AG04449 (cell line): Measurements from ENCODE around the gene STOM.

Source experiments
- CTCF ChIA-PET: fragments of 350-600 bp; formaldehyde crosslinking; extraction: SDS; loops from one replicate; lab custom pipeline; 2021; ENCODE audit warnings: antibody characterized with exemption; lab: Yijun Ruan, JAX
- POLR2A ChIA-PET: fragments of 400-600, 350-600 bp; formaldehyde crosslinking; extraction: SDS; loops from one replicate; lab custom pipeline; 2020; ENCODE audit warnings: antibody characterized with exemption, inconsistent platforms; lab: Yijun Ruan, JAX
- DNase-seq: peaks from one replicate; pipeline ENCODE4 v3.0.0-alpha.2; 2010; ENCODE audit warnings: low read depth, low spot score
- H3K4me3 ChIP-seq: 2 replicates; pipeline ENCODE4 v1.5.1; 2011; ENCODE audit warnings: low read depth, mild to moderate bottlenecking, control low read depth, low read length
- TF ChIP-seq, protein P1 (sequence below): IDR thresholded peaks from one replicate; pipeline ENCODE4 v1.5.1; 2011; ENCODE audit warnings: mild to moderate bottlenecking, moderate library complexity, low read length, control low read depth, inconsistent platforms; ENCODE audit not compliant: insufficient read depth; ENCODE audit errors: missing control alignments

STOM gene

DNA sequence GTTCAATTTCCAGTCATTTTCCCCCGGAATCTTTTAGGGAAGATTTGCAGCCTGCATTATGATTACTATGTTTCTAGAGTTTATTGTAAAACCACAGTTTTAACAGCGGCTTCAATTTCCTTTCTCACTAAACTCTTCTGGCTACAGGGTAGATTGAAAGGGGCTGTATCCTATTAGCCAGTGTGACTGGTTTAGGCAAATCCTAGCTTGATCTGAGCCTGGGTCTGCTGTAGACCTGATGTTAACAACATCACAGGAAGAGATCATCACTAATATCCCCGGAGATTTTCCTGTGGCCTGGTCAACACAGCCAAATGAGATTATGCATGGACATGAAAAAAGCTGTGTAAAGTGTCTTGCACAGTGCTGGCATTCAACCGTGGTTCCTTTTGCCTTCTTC, 33.4 kb downstream of the STOM start:
- TF ChIP-seq, protein P1, sequence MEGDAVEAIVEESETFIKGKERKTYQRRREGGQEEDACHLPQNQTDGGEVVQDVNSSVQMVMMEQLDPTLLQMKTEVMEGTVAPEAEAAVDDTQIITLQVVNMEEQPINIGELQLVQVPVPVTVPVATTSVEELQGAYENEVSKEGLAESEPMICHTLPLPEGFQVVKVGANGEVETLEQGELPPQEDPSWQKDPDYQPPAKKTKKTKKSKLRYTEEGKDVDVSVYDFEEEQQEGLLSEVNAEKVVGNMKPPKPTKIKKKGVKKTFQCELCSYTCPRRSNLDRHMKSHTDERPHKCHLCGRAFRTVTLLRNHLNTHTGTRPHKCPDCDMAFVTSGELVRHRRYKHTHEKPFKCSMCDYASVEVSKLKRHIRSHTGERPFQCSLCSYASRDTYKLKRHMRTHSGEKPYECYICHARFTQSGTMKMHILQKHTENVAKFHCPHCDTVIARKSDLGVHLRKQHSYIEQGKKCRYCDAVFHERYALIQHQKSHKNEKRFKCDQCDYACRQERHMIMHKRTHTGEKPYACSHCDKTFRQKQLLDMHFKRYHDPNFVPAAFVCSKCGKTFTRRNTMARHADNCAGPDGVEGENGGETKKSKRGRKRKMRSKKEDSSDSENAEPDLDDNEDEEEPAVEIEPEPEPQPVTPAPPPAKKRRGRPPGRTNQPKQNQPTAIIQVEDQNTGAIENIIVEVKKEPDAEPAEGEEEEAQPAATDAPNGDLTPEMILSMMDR, result no peak
- H3K4me3 ChIP-seq, result no peak overlapping the region
- no peak for DNase-seq
- CTCF ChIA-PET, result interaction anchor here (1.0 to 1.2 kb wide), 2 partner anchors 27 to 63 kb away, joined by 3 to 4 read pairs; no protein-coding TSS in a partner anchor
- POLR2A ChIA-PET, result no interaction called here

DNA sequence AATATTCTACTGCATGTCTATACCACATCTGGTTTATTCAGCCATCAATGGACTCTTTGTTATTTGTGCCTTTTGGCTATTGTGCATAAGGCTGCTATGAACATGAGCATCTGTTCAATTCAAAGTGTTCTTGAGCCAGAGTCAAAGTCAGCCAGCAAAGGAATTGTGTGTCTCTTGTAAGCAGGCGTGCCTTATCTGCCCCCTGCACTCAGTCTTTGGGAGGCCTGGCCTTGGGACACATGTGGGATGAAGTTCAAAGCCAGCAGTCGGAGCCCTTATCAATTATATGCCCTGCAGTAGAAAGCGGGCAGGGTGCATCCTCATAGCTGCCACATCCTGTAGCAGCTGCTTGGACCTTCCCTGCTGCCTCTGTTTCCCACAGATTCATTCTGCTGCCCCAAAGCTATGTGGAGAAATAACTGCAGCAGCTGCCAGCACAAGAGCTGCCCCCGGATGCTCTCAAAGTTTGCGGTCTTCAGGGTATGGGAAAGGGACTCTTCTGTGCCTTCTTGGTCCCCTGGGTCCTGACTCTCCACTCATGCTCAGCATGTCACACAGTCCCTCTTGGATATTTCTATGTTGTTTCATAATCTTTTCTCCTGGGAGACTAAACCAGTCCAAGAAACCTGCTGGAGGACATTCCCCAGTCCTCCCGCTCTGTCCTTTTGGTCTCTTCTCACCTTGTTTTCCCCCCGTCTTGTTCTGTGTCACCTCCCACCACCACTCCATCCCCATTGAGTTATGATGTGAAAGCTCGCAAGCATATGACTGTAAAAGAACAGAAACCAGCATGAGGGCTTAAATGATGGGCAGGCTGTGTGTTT, 35.9 kb downstream of the STOM start:
- no peak for DNase-seq
- H3K4me3 ChIP-seq, result no peak overlapping the region
- TF ChIP-seq, protein P1, result no peak
- CTCF ChIA-PET, result interaction anchor here (1.6 to 4.4 kb wide), 4 partner anchors 10 to 41 kb away, joined by 5 to 26 read pairs (median 10); no protein-coding TSS in a partner anchor
- POLR2A ChIA-PET, result no interaction called here

DNA sequence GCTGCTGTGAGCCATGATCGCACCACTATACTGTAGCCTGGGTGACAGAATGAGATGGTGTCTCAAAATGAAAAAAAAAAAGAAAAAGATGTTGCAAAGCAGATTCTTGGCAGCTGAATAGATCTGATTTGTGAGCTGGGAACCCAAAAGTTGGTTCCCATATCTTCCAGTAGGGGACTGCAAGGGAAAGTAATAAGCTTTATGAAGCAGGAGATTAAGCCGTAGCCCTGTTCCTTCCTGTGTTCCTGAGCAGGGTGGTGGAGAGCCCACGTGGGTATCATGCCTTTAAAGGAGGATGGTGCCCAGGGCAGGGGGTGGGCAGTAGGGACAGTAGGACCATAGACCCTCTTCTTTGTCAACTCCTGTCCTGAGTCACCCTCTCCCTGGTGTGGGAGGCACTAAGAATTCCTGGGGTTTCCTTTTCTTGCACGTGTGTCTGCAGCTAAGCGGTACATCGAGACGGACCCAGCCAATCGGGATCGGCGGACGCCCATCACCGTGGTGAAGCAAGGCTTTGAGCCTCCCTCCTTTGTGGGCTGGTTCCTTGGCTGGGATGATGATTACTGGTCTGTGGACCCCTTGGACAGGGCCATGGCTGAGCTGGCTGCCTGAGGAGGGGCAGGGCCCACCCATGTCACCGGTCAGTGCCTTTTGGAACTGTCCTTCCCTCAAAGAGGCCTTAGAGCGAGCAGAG, 37.9 kb downstream of the STOM start:
- ChIA-PET POLR2A (interaction anchor here (0.7 kb wide), 1 partner anchor 118 kb away, joined by 3 read pairs; no protein-coding TSS in a partner anchor), CTCF (interaction anchor here (0.6 to 4.4 kb wide), 15 partner anchors 9 to 119 kb away, joined by 3 to 26 read pairs (median 4); no protein-coding TSS in a partner anchor)
- no peak for DNase-seq
- no peak overlapping the region for H3K4me3 ChIP-seq
- TF ChIP-seq, protein P1, result peak; percentile 23

DNA sequence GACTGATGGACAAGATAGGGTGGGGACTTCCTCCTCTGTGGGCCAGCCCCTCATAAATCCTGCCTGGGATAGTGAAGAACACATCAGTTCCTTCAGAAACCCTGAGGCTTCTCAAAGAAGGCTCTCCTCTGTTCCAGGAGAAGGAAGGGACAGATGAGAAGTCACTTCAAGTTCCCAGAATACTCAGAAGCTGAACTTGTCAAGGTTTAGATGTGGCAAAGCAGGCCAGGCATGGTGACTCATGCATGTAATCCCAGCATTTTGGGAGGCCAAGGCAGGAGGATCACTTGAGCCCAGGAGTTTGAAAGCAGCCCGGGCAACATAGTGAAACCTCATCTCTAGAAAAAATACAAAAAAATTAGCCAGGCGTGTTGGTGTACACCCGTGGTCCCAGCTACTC, 38.5 kb downstream of the STOM start:
- no peak overlapping the region for H3K4me3 ChIP-seq
- DNase-seq, result no peak
- CTCF ChIA-PET, result interaction anchor here (0.6 to 4.4 kb wide), 15 partner anchors 9 to 118 kb away, joined by 3 to 26 read pairs (median 4); no protein-coding TSS in a partner anchor
- POLR2A ChIA-PET, result interaction anchor here (0.7 kb wide), 1 partner anchor 118 kb away, joined by 3 read pairs; no protein-coding TSS in a partner anchor
- TF ChIP-seq, protein P1, result no peak

DNA sequence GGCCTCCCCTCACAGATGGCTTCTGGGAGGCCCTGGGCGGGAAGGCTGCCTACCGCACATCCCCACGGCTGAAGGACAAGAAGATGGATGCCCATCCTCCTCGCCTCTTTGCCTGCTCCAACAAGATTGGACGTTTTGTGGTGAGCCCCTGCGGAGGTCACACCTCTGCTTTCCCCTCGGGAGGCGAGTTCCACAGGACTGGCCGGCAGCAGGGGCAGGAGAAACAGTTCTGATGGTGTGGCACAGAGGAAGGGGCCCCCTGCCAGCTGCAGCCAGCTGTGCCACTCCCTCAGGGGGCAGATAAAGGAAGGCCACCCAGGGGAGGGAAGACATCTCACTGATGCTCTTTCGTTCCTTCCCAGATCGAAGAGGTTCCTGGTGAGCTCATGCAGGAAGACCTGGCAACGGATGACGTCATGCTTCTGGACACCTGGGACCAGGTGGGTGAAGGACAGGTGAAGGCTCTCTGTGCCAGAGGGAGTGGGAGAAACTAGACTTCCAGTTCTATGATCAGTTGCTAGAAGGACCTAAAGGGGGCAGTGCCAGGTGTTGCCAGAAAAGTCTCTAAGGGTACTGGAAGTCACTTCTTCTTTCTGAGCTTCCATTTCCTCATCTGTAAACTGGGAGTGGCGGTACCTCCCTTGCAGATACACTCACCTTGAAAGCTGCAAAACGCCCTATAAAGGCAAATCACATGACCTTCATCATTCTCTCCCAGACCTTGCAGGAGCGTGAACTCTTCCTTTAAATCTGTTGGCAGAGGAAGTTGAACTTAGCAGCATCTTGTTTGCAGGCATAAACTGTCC, 41.0 kb downstream of the STOM start:
- DNase-seq, result no peak
- TF ChIP-seq, protein P1, result no peak
- no peak overlapping the region for H3K4me3 ChIP-seq
- POLR2A ChIA-PET, result no interaction called here
- CTCF ChIA-PET, result interaction anchor here (1.1 to 4.4 kb wide), 6 partner anchors 9 to 116 kb away, joined by 3 to 26 read pairs (median 9); no protein-coding TSS in a partner anchor
